ENCODE results near the gene CORO2A. TPM values are rescaled to one million over a fixed set of nuclear protein-coding genes. Genes with fewer than 3 reads are reported as not detected.
A peak's percentile ranks its signal among the peaks of the same experiment; 100 is the strongest.
"Not testable (repeated sequence)": the region's sequence is repeated elsewhere in the genome, so short reads cannot be mapped to it uniquely, and the experiment has no call there.

CORO2A gene
- total RNA-seq, 1 experiment from 2014 or later: 1.7 TPM

DNA sequence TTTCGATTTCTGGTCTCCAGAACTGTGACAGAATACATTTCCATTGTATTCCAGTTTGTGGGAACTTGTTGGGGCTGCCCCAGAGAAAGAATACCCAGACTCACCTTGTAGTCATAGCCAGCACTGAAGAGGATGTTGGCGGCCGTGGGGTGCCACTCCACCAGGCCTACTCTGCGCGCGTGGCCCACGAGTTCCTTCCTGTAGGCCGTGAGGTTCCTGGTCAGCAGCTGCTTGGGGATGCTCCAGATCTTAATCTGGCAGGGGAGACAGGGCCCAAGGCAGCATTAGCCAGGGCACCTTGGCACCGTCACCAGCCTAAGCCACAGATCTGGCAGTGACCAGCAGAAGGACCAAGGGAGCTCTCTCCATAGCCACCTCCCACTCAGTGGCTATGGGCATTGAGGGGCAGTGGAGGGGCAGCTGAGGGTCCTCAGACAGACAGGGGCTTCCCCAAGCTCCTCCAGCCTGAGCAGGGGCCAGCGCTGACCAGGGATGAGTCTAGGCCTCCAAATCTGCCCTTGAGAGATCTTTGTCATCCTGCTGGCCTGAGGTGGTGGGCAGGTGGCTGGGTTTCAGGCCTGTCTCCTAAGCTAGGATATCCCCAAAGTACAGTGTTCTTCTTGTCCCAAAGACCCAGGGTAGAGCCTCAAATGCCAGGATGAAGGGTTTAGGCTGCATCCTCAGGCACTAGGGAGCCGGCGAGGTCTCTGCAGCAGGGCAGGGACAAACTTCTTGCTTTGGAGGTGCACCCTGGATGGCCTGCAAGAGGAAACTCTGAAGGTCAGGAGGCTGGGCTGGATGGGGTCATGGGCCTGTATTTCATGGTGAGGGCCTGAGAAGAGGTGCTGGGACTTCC is 57.5 kb downstream of the CORO2A start:
- no peaks in the 10 kb centered on the region for H3K36me3 ChIP-seq (ENCODE audit: insufficient read depth, low read length)

DNA sequence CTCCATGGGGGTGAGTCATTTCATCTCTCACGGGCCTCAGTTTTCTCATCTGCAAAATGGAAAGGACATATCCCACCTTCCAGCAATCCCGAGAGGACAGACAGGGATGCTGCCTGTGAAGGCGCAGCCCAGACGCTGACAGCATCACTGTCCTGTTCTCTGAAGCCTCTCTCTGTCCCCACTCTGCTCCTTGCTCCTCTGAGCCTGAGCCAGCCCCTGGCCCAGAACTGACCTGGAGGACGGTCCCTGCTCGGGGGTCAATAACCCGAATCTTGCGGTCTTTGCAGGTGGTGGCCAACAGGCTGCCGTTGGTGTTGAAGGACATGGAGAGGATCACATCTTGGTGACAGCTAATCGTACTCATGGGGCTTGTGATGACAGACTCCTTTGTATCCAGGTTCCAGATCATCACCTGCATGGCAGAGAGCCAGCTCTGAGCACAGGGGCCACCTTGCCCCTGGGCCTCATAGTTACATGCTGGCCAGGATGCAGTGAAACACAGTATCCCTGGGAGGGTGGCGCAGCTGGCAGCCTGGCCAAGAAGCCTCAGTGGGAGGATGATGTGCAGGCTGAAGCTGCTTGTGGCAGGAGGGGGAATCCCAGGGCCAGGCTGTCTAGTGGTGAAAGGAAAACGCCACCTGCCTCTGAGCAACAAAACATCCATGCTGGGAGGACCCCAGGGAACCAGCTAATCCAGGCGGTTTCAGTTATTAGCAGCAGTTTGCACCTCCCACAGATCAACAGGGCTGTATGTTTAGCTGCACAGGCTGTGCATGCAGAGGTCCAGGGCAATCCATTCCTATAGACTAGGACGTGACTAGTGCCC is 59.4 kb downstream of the CORO2A start:
- H3K4me2 ChIP-seq (ENCODE audit: low read depth, low read length, poor library complexity, severe bottlenecking): no peak overlapping the region
- no peak for DNase-seq
- H3K36me3 ChIP-seq (ENCODE audit: insufficient read depth, low read length): no peaks in the 10 kb centered on the region

More for the DNA sequence above, 57.5 kb downstream of the CORO2A start:
- Histone ChIP-seq H3K9me3 (ENCODE audit: low read length) (no peaks in the 10 kb centered on the region), H3K4me3 (ENCODE audit: low read length) (no peak overlapping the region), H3K27me3 (ENCODE audit: low read length) (no peaks in the 10 kb centered on the region), H3K9ac (ENCODE audit: low read length) (no peak overlapping the region), H3K79me2 (ENCODE audit: low read length) (no peaks in the 10 kb centered on the region), H3K4me2 (ENCODE audit: low read depth, low read length, poor library complexity, severe bottlenecking) (no peak overlapping the region), H3K4me1 (ENCODE audit: low read length) (peaks cover 6% of the 10 kb centered on the region), H3K9me2 (replicated peaks; ENCODE audit: insufficient read depth, low read length) (no peaks in the 10 kb centered on the region), H3K27ac (ENCODE audit: low read length) (no peak overlapping the region), H2AFZ (ENCODE audit: low read length) (no peak overlapping the region), H4K20me1 (ENCODE audit: insufficient read depth, low read depth, low read length) (no peaks in the 10 kb centered on the region)
- DNase-seq: no peak

DNA sequence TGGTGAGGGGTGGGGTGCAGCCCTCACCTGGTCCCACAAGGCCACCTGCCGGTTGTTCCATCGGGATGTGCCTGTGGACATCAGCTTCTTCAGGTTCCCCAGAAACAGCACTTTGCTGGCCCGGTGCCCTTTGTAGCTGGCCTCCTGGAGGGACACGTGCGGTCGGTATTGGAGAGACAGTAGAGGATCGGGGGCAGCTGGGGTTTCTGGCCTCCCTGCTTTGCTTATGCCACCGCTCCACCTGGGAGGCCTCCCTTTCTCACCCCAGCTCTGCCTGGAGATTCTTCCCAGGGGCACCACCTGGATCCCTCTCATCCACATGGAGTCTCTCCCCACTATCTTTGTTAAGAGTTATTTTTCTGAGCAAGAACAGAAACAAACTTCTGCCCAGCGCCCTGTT is 60.3 kb downstream of the CORO2A start:
- no peak overlapping the region for H2AFZ ChIP-seq (ENCODE audit: low read length)
- H3K4me3 ChIP-seq (ENCODE audit: low read length): no peak overlapping the region
- H3K36me3 ChIP-seq (ENCODE audit: insufficient read depth, low read length): no peaks in the 10 kb centered on the region
- no peaks in the 10 kb centered on the region for H3K9me2 ChIP-seq (replicated peaks; ENCODE audit: insufficient read depth, low read length)
- H3K9ac ChIP-seq (ENCODE audit: low read length): no peak overlapping the region
- no peaks in the 10 kb centered on the region for H3K79me2 ChIP-seq (ENCODE audit: low read length)
- peaks cover 17% of the 10 kb centered on the region for H3K4me1 ChIP-seq (ENCODE audit: low read length)
- no peak overlapping the region for H3K27ac ChIP-seq (ENCODE audit: low read length)
- no peaks in the 10 kb centered on the region for H4K20me1 ChIP-seq (ENCODE audit: insufficient read depth, low read depth, low read length)
- no peak overlapping the region for H3K4me2 ChIP-seq (ENCODE audit: low read depth, low read length, poor library complexity, severe bottlenecking)
- H3K9me3 ChIP-seq (ENCODE audit: low read length): no peaks in the 10 kb centered on the region
- no peaks in the 10 kb centered on the region for H3K27me3 ChIP-seq (ENCODE audit: low read length)
- DNase-seq: no peak

More for the DNA sequence above, 59.4 kb downstream of the CORO2A start:
- no peak overlapping the region for H2AFZ ChIP-seq (ENCODE audit: low read length)
- no peak overlapping the region for H3K27ac ChIP-seq (ENCODE audit: low read length)
- no peak overlapping the region for H3K4me3 ChIP-seq (ENCODE audit: low read length)
- peaks cover 17% of the 10 kb centered on the region for H3K4me1 ChIP-seq (ENCODE audit: low read length)
- H4K20me1 ChIP-seq (ENCODE audit: insufficient read depth, low read depth, low read length): no peaks in the 10 kb centered on the region
- no peaks in the 10 kb centered on the region for H3K79me2 ChIP-seq (ENCODE audit: low read length)
- no peaks in the 10 kb centered on the region for H3K9me3 ChIP-seq (ENCODE audit: low read length)
- no peak overlapping the region for H3K9ac ChIP-seq (ENCODE audit: low read length)
- H3K9me2 ChIP-seq (replicated peaks; ENCODE audit: insufficient read depth, low read length): no peaks in the 10 kb centered on the region
- no peaks in the 10 kb centered on the region for H3K27me3 ChIP-seq (ENCODE audit: low read length)

DNA sequence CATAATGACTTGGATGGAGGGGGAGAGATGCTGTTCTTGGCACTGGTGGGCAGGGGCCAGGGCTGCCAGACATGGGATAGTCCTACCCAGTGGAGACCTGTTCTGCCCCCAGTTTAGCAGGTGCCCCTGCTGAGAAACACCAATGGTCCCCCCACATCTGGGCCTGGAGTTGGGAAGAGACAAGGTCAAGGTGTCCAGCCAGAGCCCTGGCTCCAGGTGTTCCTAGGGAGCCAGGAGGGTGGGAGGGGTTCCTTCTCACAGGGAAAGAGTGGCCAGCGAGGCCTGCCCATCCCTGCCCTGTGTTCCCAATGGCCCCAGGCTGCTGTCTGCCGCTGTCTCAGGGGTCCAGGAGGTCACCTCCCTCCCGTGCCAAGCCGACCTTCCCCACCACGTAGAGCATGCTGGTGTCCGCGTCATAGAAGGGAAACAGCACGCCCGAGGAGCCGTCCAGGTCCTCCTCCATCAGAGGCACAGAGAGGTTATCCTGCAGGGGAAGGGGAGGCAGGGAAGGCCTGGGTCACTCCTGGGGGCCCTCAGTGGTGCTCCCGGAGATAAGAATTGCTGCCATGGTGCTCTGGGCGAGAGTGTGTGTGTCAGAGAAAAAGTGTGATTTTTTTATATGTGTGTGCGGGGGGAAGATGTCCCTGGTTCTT is 61.7 kb downstream of the CORO2A start:
- H3K9ac ChIP-seq (ENCODE audit: low read length): no peak overlapping the region
- H3K4me2 ChIP-seq (ENCODE audit: low read depth, low read length, poor library complexity, severe bottlenecking): no peak overlapping the region
- no peak overlapping the region for H3K27ac ChIP-seq (ENCODE audit: low read length)
- H3K4me3 ChIP-seq (ENCODE audit: low read length): no peak overlapping the region
- no peaks in the 10 kb centered on the region for H3K79me2 ChIP-seq (ENCODE audit: low read length)
- H3K4me1 ChIP-seq (ENCODE audit: low read length): peaks cover 17% of the 10 kb centered on the region
- DNase-seq: no peak
- H3K9me2 ChIP-seq (replicated peaks; ENCODE audit: insufficient read depth, low read length): no peaks in the 10 kb centered on the region
- H2AFZ ChIP-seq (ENCODE audit: low read length): no peak overlapping the region
- H3K9me3 ChIP-seq (ENCODE audit: low read length): no peaks in the 10 kb centered on the region
- no peaks in the 10 kb centered on the region for H4K20me1 ChIP-seq (ENCODE audit: insufficient read depth, low read depth, low read length)
- no peaks in the 10 kb centered on the region for H3K36me3 ChIP-seq (ENCODE audit: insufficient read depth, low read length)
- no peaks in the 10 kb centered on the region for H3K27me3 ChIP-seq (ENCODE audit: low read length)

DNA sequence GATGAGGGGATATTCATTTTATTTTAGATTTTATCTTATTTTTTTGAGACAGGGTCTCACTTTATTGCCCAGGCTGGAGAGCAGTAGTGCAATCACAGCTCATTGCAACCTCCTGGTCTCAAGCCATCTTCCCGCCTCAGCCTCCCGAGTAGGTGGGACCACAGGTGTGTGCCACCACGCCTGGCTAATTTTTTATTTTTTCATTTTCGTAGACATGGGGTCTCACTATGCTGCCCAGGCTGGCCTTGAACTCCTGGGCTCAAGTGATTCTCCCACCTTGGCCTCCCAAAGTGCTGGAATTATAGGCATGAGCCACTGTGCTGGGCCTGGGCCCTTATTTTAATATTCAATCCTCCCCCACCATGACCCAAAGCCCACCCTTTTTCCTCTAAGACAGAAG is 62.4 kb downstream of the CORO2A start:
- not testable (repeated sequence) for H3K9me3 ChIP-seq (ENCODE audit: low read length); H3K79me2 ChIP-seq (ENCODE audit: low read length); H3K27me3 ChIP-seq (ENCODE audit: low read length); DNase-seq; H3K9ac ChIP-seq (ENCODE audit: low read length); H4K20me1 ChIP-seq (ENCODE audit: insufficient read depth, low read depth, low read length); H3K4me3 ChIP-seq (ENCODE audit: low read length); H3K36me3 ChIP-seq (ENCODE audit: insufficient read depth, low read length); H3K27ac ChIP-seq (ENCODE audit: low read length); H3K9me2 ChIP-seq (replicated peaks; ENCODE audit: insufficient read depth, low read length); H2AFZ ChIP-seq (ENCODE audit: low read length); H3K4me2 ChIP-seq (ENCODE audit: low read depth, low read length, poor library complexity, severe bottlenecking)
- H3K4me1 ChIP-seq (ENCODE audit: low read length): peaks cover 17% of the 10 kb centered on the region

DNA sequence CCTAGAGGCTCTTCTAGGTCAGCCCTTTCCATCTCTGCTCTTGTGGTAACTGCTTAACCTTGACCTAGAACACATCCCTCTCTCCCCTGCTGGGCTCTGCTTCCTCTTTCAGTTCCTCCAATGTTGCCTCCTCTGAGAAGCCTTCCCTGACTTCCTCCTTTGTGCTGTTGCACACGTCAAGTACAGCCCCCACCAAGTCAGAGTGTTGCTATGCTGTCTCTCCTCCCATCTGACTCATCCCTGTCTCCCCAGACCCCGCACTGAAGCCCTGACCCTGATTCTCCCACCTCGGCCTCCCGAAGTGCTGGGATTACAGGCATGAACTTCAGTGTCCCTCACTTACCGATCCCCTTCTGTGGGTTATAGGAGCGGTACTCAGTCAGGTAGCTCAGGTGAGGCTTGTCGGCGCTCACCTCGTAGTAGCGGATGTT is 63.0 kb downstream of the CORO2A start:
- Histone ChIP-seq H3K27me3 (ENCODE audit: low read length) (no peaks in the 10 kb centered on the region), H3K4me2 (ENCODE audit: low read depth, low read length, poor library complexity, severe bottlenecking) (no peak overlapping the region), H3K9me3 (ENCODE audit: low read length) (no peaks in the 10 kb centered on the region), H3K9me2 (replicated peaks; ENCODE audit: insufficient read depth, low read length) (no peaks in the 10 kb centered on the region), H3K4me3 (ENCODE audit: low read length) (no peak overlapping the region), H3K9ac (ENCODE audit: low read length) (no peak overlapping the region), H4K20me1 (ENCODE audit: insufficient read depth, low read depth, low read length) (no peaks in the 10 kb centered on the region), H3K36me3 (ENCODE audit: insufficient read depth, low read length) (no peaks in the 10 kb centered on the region), H3K79me2 (ENCODE audit: low read length) (no peaks in the 10 kb centered on the region), H2AFZ (ENCODE audit: low read length) (no peak overlapping the region), H3K27ac (ENCODE audit: low read length) (no peak overlapping the region), H3K4me1 (ENCODE audit: low read length) (peaks cover 17% of the 10 kb centered on the region)
- DNase-seq: peak; percentile 86

DNA sequence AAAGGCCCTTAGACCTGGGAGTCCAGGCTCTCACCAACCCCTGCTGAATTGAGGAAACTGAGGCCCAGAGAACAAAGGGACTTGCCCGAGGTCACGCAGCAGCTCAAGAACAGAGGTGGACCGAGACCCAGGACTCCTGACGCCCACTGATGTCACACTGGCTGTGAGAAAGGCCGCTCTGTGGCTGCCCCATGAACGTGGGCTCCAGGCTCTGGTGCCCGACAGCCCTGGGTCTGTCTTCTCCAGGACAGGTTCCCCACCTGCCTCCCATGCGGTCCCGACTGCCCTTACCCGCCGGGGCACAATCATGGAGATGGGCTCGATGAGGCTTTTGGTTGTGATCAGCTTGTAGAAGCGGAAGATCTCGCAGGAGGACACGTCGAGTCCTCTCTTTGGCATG is 64.1 kb downstream of the CORO2A start:
- no peak for DNase-seq
- Histone ChIP-seq H4K20me1 (ENCODE audit: insufficient read depth, low read depth, low read length) (no peaks in the 10 kb centered on the region), H3K4me3 (ENCODE audit: low read length) (no peak overlapping the region), H3K4me1 (ENCODE audit: low read length) (peaks cover 14% of the 10 kb centered on the region), H3K79me2 (ENCODE audit: low read length) (no peaks in the 10 kb centered on the region), H3K27ac (ENCODE audit: low read length) (no peak overlapping the region), H3K9me3 (ENCODE audit: low read length) (no peaks in the 10 kb centered on the region), H3K36me3 (ENCODE audit: insufficient read depth, low read length) (no peaks in the 10 kb centered on the region), H3K9ac (ENCODE audit: low read length) (no peak overlapping the region), H2AFZ (ENCODE audit: low read length) (no peak overlapping the region), H3K27me3 (ENCODE audit: low read length) (no peaks in the 10 kb centered on the region), H3K9me2 (replicated peaks; ENCODE audit: insufficient read depth, low read length) (no peaks in the 10 kb centered on the region), H3K4me2 (ENCODE audit: low read depth, low read length, poor library complexity, severe bottlenecking) (no peak overlapping the region)

DNA sequence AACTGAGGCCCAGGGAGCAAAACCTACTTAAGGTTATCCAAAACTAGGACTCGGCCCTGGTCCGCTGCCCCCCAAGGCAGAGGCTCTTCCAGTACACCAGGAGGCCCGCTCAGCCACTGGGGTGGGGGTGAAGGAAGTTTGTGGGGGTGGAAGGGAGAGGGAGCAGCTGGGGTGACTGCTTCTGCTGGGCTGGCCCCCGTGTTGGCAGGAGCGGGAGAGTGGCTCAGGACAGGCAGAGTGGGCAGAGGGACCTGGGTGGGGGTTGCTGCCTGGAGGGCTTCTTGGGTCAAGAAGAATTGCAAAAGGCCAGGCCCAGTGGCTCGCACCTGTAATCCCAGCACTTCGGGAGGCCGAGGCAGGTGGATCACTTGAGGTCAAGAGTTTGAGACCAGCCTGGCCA is 65.2 kb downstream of the CORO2A start:
- Histone ChIP-seq H3K4me3 (ENCODE audit: low read length) (no peak overlapping the region), H4K20me1 (ENCODE audit: insufficient read depth, low read depth, low read length) (no peaks in the 10 kb centered on the region), H3K27me3 (ENCODE audit: low read length) (no peaks in the 10 kb centered on the region), H3K4me2 (ENCODE audit: low read depth, low read length, poor library complexity, severe bottlenecking) (no peak overlapping the region), H3K9me3 (ENCODE audit: low read length) (no peaks in the 10 kb centered on the region), H3K9me2 (replicated peaks; ENCODE audit: insufficient read depth, low read length) (no peaks in the 10 kb centered on the region), H3K4me1 (ENCODE audit: low read length) (peaks cover 13% of the 10 kb centered on the region), H3K9ac (ENCODE audit: low read length) (no peak overlapping the region), H3K27ac (ENCODE audit: low read length) (no peak overlapping the region), H3K79me2 (ENCODE audit: low read length) (no peaks in the 10 kb centered on the region), H2AFZ (ENCODE audit: low read length) (no peak overlapping the region), H3K36me3 (ENCODE audit: insufficient read depth, low read length) (no peaks in the 10 kb centered on the region)
- DNase-seq: no peak

All from Karpas-422 (cell line).